ENCODE measurements around the gene RBM44.

- TF ChIP-seq, protein P1, sequence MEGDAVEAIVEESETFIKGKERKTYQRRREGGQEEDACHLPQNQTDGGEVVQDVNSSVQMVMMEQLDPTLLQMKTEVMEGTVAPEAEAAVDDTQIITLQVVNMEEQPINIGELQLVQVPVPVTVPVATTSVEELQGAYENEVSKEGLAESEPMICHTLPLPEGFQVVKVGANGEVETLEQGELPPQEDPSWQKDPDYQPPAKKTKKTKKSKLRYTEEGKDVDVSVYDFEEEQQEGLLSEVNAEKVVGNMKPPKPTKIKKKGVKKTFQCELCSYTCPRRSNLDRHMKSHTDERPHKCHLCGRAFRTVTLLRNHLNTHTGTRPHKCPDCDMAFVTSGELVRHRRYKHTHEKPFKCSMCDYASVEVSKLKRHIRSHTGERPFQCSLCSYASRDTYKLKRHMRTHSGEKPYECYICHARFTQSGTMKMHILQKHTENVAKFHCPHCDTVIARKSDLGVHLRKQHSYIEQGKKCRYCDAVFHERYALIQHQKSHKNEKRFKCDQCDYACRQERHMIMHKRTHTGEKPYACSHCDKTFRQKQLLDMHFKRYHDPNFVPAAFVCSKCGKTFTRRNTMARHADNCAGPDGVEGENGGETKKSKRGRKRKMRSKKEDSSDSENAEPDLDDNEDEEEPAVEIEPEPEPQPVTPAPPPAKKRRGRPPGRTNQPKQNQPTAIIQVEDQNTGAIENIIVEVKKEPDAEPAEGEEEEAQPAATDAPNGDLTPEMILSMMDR (IDR thresholded peaks at IDR 0.05): no peak
- no peak for TF ChIP-seq POLR2A (IDR thresholded peaks at IDR 0.05)
These were observed 77.5 kb downstream of the RBM44 start for GRCh38 chr2:237876061-237876526.
